ENCODE measurements around the gene CPHXL. TPM values are rescaled to one million over a fixed set of nuclear protein-coding genes. Genes with fewer than 3 reads are reported as not detected.

Gene CPHXL
- polyA plus RNA-seq, 1 donor from 2014 or later: not detected

DNA sequence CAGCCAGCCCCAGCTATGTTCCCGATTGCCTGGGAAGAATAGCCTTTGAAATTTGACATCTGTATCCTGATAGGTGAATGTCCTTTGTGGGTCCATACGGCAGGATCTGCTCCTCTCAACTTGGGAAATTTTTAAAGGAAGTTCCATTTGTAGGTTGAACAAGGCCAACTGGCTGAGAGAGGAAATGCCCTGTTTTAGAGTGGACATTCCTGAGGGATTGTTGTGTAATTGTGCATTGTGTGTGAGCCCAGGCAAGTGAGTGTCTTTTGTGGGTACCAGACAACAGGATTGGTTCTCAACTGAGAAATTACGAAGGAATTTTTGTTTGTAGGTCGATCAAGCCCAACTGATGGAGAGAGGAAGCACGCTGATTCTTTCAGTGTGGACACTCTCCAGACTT, 46.9 kb downstream of the CPHXL start:
- Histone ChIP-seq H3K9ac (ENCODE audit: low read length) (no peak overlapping the region), H3K4me2 (ENCODE audit: low read length) (no peak overlapping the region), H2AFZ (ENCODE audit: low read depth, low read length) (no peak overlapping the region), H3F3A (ENCODE audit: insufficient read depth, low read length, poor library complexity, severe bottlenecking) (no peaks in the 10 kb centered on the region), H3K9me3 (ENCODE audit: low read length) (no peaks in the 10 kb centered on the region), H3K27me3 (ENCODE audit: insufficient read depth, low read depth, low read length) (no peaks in the 10 kb centered on the region), H4K20me1 (ENCODE audit: insufficient read depth) (no peaks in the 10 kb centered on the region), H3K4me3 (ENCODE audit: low read length) (no peak overlapping the region), H3K36me3 (ENCODE audit: insufficient read depth, low read length) (no peaks in the 10 kb centered on the region), H3K9me2 (ENCODE audit: insufficient read depth, low read length) (no peaks in the 10 kb centered on the region), H3K27ac (ENCODE audit: low read length) (no peak overlapping the region), H3K79me2 (replicated peaks; ENCODE audit: insufficient read depth, low read length) (no peaks in the 10 kb centered on the region)
- no peak for TF ChIP-seq RAD21 (conservative IDR thresholded peaks at IDR 0.05)
- no peak for TF ChIP-seq REST (IDR thresholded peaks at IDR 0.05; ENCODE audit: borderline replicate concordance)
- no peak for TF ChIP-seq TAF1 (IDR thresholded peaks at IDR 0.05; ENCODE audit: low read depth)
- TF ChIP-seq EZH2 (IDR thresholded peaks at IDR 0.05; ENCODE audit: borderline replicate concordance, insufficient read depth, low read length, poor library complexity, severe bottlenecking): no peak
- TF ChIP-seq CTCF (IDR thresholded peaks at IDR 0.05; ENCODE audit: poor library complexity, severe bottlenecking): no peak
- no peak for TF ChIP-seq SMC3 (conservative IDR thresholded peaks at IDR 0.05; ENCODE audit: poor library complexity)
- TF ChIP-seq MXI1 (conservative IDR thresholded peaks at IDR 0.05; ENCODE audit: poor library complexity, severe bottlenecking): no peak
- no peak for TF ChIP-seq EP300 (conservative IDR thresholded peaks at IDR 0.05; ENCODE audit: poor library complexity, severe bottlenecking)
- no peak for TF ChIP-seq POLR2AphosphoS5 (IDR thresholded peaks at IDR 0.05)

DNA sequence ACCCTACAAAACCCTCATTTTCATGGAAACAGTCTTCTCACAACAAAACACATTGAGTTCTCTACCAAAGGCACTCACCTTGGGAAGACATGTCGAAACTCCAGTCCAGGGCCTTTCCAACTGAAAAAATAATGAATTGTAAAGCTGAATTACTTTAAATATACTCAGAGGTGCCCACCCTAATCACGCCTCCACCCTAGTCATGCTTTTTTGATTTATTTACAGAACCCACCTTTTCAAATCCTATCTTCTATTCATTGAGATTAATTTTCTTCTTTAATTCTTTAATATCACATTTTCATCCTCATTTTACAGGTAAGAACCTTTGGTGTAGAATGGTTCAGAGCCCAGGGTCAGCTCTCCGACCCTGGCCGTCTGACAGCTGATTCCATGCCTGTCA, 49.4 kb downstream of the CPHXL start, which contains the start of gene CPHXL2:
Gene CPHXL2 (minus strand): TSS at position 101 of the 400 bp plus-strand sequence. CDS start 10 bp downstream, at position 91.
- Histone ChIP-seq H3K27ac (ENCODE audit: low read length) (no peak within 1 kb of the TSS), H3K79me2 (replicated peaks; ENCODE audit: insufficient read depth, low read length) (no peaks in the 10 kb centered on the region), H3K9ac (ENCODE audit: low read length) (no peak within 1 kb of the TSS), H3K9me3 (ENCODE audit: low read length) (no peaks in the 10 kb centered on the region), H3F3A (ENCODE audit: insufficient read depth, low read length, poor library complexity, severe bottlenecking) (no peaks in the 10 kb centered on the region), H3K4me2 (ENCODE audit: low read length) (no peak within 1 kb of the TSS), H4K20me1 (ENCODE audit: insufficient read depth) (no peaks in the 10 kb centered on the region), H3K9me2 (ENCODE audit: insufficient read depth, low read length) (no peaks in the 10 kb centered on the region), H3K36me3 (ENCODE audit: insufficient read depth, low read length) (no peaks in the 10 kb centered on the region), H2AFZ (ENCODE audit: low read depth, low read length) (no peak within 1 kb of the TSS), H3K4me3 (ENCODE audit: low read length) (no peak within 1 kb of the TSS), H3K27me3 (ENCODE audit: insufficient read depth, low read depth, low read length) (no peaks in the 10 kb centered on the region)
- TF ChIP-seq EP300 (conservative IDR thresholded peaks at IDR 0.05; ENCODE audit: poor library complexity, severe bottlenecking) (no peak), SMC3 (conservative IDR thresholded peaks at IDR 0.05; ENCODE audit: poor library complexity) (no peak), REST (IDR thresholded peaks at IDR 0.05; ENCODE audit: borderline replicate concordance) (no peak), TAF1 (IDR thresholded peaks at IDR 0.05; ENCODE audit: low read depth) (no peak), MXI1 (conservative IDR thresholded peaks at IDR 0.05; ENCODE audit: poor library complexity, severe bottlenecking) (no peak), EZH2 (IDR thresholded peaks at IDR 0.05; ENCODE audit: borderline replicate concordance, insufficient read depth, low read length, poor library complexity, severe bottlenecking) (no peak), RAD21 (conservative IDR thresholded peaks at IDR 0.05) (no peak), CTCF (IDR thresholded peaks at IDR 0.05; ENCODE audit: poor library complexity, severe bottlenecking) (no peak), POLR2AphosphoS5 (IDR thresholded peaks at IDR 0.05) (no peak)

All from neural cell (in vitro differentiated cells).